MM.1S (cell line): ENCODE results near the gene MYMX.

Experiments
- CTCF ChIP-seq: fragments of 300-600 bp; sonication (generic); IDR thresholded peaks from 2 replicates; pipeline ENCODE4 v1.5.1; 2016; ENCODE audit warnings: antibody characterized with exemption, low read length, mixed read lengths
- EZH2 ChIP-seq: fragments of 300-600 bp; sonication (generic); optimal IDR thresholded peaks from 2 replicates; pipeline ENCODE3; 2017; ENCODE audit warnings: low read depth, mild to moderate bottlenecking, antibody characterized with exemption, low read length, mixed read lengths

GRCh38 chr6:44264154-44265006 lies 47.7 kb downstream of the MYMX start:
- no peak for TF ChIP-seq EZH2
- TF ChIP-seq CTCF = no peak
